Testis (tissue), 3 donors: ENCODE measurements around the gene GET4. TPM values are rescaled to one million over a fixed set of nuclear protein-coding genes. Genes with fewer than 3 reads are reported as not detected.
"Not testable (repeated sequence)": the region's sequence is repeated elsewhere in the genome, so short reads cannot be mapped to it uniquely, and the experiment has no call there.

Source experiments
- DNase-seq: peaks from one replicate; pipeline ENCODE4 v3.0.0-alpha.2; 2019
- H3K27ac ChIP-seq, 2 donors: fragments of 200-600 bp; sonication (generic); one replicate each; pipeline ENCODE4 v1.5.1; 2019
- H3K27me3 ChIP-seq: fragments of 200-600 bp; sonication (generic); one replicate; pipeline ENCODE4 v1.5.1; 2019
- H3K36me3 ChIP-seq: fragments of 200-600 bp; sonication (generic); one replicate; pipeline ENCODE4 v1.5.1; 2017; ENCODE audit warnings: low read depth; ENCODE audit errors: missing control alignments
- H3K4me1 ChIP-seq: fragments of 200-600 bp; sonication (generic); one replicate; pipeline ENCODE4 v1.5.1; 2019
- H3K4me3 ChIP-seq, 2 donors: fragments of 200-600 bp; sonication (generic); one replicate each; pipeline ENCODE4 v1.5.1; 2017 to 2019
- H3K9me3 ChIP-seq: fragments of 200-600 bp; sonication (generic); one replicate; pipeline ENCODE4 v1.5.1; 2017
- CTCF ChIP-seq, 3 experiments: fragments of 450-650 bp in 2 of 3; fragments of 200-600 bp in 1 of 3; sonication (generic) in 1 of 3; IDR thresholded peaks; one replicate each; pipeline ENCODE4 v1.5.1; 2016 to 2019; ENCODE audit warnings: antibody characterized with exemption in 3 of 3, mild to moderate bottlenecking in 2 of 3, moderate library complexity in 1 of 3
- POLR2A ChIP-seq: fragments of 450-650 bp; IDR thresholded peaks from one replicate; pipeline ENCODE4 v1.6.1; 2017; ENCODE audit warnings: antibody characterized with exemption, mild to moderate bottlenecking, moderate library complexity
- WGBS, 2 donors: methylation state at CpG; one replicate each; pipeline ENCODE4 v1.1.5; 2018; 5-methylcytosine and 5-hydroxymethylcytosine counted together
- intact Hi-C: fragments of 100-400 bp; cut with DNase I; formaldehyde crosslinking; loops from one replicate; pipeline ENCODE4 v1.15.1; 2023; ENCODE audit warnings: low total_unique reads
- polyA plus RNA-seq: library from polyadenylated mRNA; stranded (reverse); fragments of 350-450 nt; fragmentation: Illumina TruSeq; extraction: RNeasy Lipid Tissue Mini Kit (QIAGEN cat#74804); gene quantifications from one replicate; pipeline ENCODE4 v1.2.3, GENCODE V29; 2014; ENCODE audit warnings: low read depth, low replicate concordance; ENCODE audit not compliant: insufficient read depth
- total RNA-seq, 2 donors: library from RNA; depleted of rRNA; stranded (reverse); fragments of >200 nt; gene quantifications; one replicate each; pipeline ENCODE4 v1.2.3, GENCODE V29; 2016

Gene GET4
- total and polyA plus RNA-seq, 3 donors from 2014 or later = 89.0 to 141 (median 128) TPM

- no peak overlapping the region for H3K4me3 ChIP-seq
- no peak for TF ChIP-seq CTCF (IDR thresholded peaks at IDR 0.05)
- TF ChIP-seq POLR2A = no peak
- DNase-seq = no peak
- H3K36me3 ChIP-seq = no peaks in the 10 kb centered on the region
- intact Hi-C loops = no loop called here
- 92 to 95% methylated on average over 10 to 16 of the region's 16 CpGs for WGBS, 2 donors
- no peaks in the 10 kb centered on the region for H3K27me3 ChIP-seq
- H3K27ac ChIP-seq = no peak overlapping the region
- H3K4me1 ChIP-seq = no peaks in the 10 kb centered on the region
- no peaks in the 10 kb centered on the region for H3K9me3 ChIP-seq
Measured at GRCh38 chr7:937856-938484, 61.6 kb downstream of the GET4 start.

- H3K27ac ChIP-seq = no peak overlapping the region
- DNase-seq = no peak
- no peaks in the 10 kb centered on the region for H3K36me3 ChIP-seq
- H3K27me3 ChIP-seq = no peaks in the 10 kb centered on the region
- no peak overlapping the region for H3K4me3 ChIP-seq
- H3K4me1 ChIP-seq = no peaks in the 10 kb centered on the region
- intact Hi-C loops = no loop called here
- WGBS, 2 donors = 94 to 95% methylated on average over 21 to 27 of the region's 27 CpGs
- TF ChIP-seq CTCF (IDR thresholded peaks at IDR 0.05) = no peak
- TF ChIP-seq POLR2A = no peak
- no peaks in the 10 kb centered on the region for H3K9me3 ChIP-seq
Measured at GRCh38 chr7:938546-939185, 62.3 kb downstream of the GET4 start.

GRCh38 chr7:939843-940242 is 63.5 kb downstream of the GET4 start:
- no peaks in the 10 kb centered on the region for H3K4me1 ChIP-seq
- H3K27me3 ChIP-seq = no peaks in the 10 kb centered on the region
- H3K4me3 ChIP-seq = no peak overlapping the region
- no peak for DNase-seq
- no peak overlapping the region for H3K27ac ChIP-seq
- intact Hi-C loops = no loop called here
- TF ChIP-seq CTCF (IDR thresholded peaks at IDR 0.05) (no peak), POLR2A (no peak)
- H3K36me3 ChIP-seq = no peaks in the 10 kb centered on the region
- 91 to 94% methylated on average over 4 of the region's 4 CpGs for WGBS, 2 donors
- H3K9me3 ChIP-seq = no peaks in the 10 kb centered on the region

- intact Hi-C loops = no loop called here
- Histone ChIP-seq H3K27me3 (no peaks in the 10 kb centered on the region), H3K27ac (no peak overlapping the region), H3K36me3 (no peaks in the 10 kb centered on the region), H3K4me1 (no peaks in the 10 kb centered on the region), H3K9me3 (no peaks in the 10 kb centered on the region), H3K4me3 (no peak overlapping the region)
- TF ChIP-seq CTCF (IDR thresholded peaks at IDR 0.05) (no peak), POLR2A (no peak)
- no peak for DNase-seq
- 57 to 62% methylated on average over 2 of the region's 2 CpGs for WGBS, 2 donors
Measured at GRCh38 chr7:940599-941408, 64.5 kb downstream of the GET4 start.

GRCh38 chr7:943793-944192 is 67.4 kb downstream of the GET4 start:
- H3K27ac ChIP-seq, DNase-seq, intact Hi-C loops, H3K4me3 ChIP-seq, H3K9me3 ChIP-seq, H3K27me3 ChIP-seq, H3K36me3 ChIP-seq, H3K4me1 ChIP-seq: not testable (repeated sequence)
- 80 to 89% methylated on average over 4 of the region's 4 CpGs for WGBS, 2 donors
